ENCODE results near the gene KRT32. TPM values are rescaled to one million over a fixed set of nuclear protein-coding genes. Genes with fewer than 3 reads are reported as not detected.

Gene KRT32
- total and polyA plus RNA-seq, 7 donors, result 0.12 to 0.31 (median 0.15) TPM; not detected in 4

DNA sequence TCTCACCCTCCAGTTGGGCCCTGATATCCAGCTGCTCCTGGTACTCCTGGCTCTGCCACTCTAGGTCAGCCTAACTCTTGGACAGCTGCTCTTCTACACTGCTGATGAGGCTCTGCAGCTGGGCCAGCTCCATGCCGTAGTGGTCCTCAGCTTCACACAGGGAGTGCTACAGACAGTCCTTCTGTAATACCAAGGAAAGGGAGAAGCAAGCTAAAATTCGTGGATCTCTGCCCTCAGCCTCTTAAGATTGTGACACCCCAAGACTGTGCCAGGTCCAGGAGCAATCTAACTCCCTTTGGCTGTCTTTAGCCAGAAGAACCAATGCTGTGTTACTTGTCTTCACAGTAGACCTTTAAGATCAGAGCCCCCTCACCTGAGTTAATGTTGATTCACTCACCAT lies 18.7 kb downstream of the KRT32 start:
- WGBS, 3 donors, result 19 to 33% (median 27%) methylated on average over 2 of the region's 2 CpGs
- peaks cover 0 to 3% (median 2%) of the 10 kb centered on the region in 3 donors for H3K27me3 ChIP-seq (ENCODE audit: insufficient read depth in 3 of 3, low read length in 2 of 3)
- DNase-seq (no peak), ATAC-seq (peak in 1 of 4 donors; percentile 47)
- no peaks in the 10 kb centered on the region for H3K36me3 ChIP-seq (ENCODE audit: insufficient read depth in 1 of 2, low read depth in 1 of 2)
- TF ChIP-seq, protein P1, sequence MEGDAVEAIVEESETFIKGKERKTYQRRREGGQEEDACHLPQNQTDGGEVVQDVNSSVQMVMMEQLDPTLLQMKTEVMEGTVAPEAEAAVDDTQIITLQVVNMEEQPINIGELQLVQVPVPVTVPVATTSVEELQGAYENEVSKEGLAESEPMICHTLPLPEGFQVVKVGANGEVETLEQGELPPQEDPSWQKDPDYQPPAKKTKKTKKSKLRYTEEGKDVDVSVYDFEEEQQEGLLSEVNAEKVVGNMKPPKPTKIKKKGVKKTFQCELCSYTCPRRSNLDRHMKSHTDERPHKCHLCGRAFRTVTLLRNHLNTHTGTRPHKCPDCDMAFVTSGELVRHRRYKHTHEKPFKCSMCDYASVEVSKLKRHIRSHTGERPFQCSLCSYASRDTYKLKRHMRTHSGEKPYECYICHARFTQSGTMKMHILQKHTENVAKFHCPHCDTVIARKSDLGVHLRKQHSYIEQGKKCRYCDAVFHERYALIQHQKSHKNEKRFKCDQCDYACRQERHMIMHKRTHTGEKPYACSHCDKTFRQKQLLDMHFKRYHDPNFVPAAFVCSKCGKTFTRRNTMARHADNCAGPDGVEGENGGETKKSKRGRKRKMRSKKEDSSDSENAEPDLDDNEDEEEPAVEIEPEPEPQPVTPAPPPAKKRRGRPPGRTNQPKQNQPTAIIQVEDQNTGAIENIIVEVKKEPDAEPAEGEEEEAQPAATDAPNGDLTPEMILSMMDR (IDR thresholded peaks at IDR 0.05), result no peak
- intact Hi-C loops (cut with DNase I), result no loop called here
- H3K9me3 ChIP-seq, result no peaks in the 10 kb centered on the region
- H3K4me1 ChIP-seq, result no peaks in the 10 kb centered on the region
- no peak overlapping the region for H3K4me3 ChIP-seq
- no peak overlapping the region for H3K27ac ChIP-seq

DNA sequence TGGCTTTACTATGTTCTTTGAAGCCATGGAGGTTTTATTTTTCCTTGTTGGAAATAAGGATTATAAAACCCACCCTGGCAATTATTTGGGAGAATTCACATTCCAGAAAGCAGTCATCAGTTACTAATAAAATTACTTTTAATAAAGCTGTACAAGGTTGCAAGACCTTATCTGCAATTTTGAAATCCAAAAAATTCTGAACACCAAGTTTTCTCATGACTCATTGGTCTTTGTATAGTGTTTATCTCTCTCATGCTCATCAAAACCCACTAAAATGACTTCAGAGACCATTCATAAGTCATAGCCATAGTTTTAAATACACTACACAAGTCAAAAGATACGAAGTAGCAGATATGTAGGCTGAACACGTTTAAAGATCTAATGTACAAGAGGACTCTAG lies 20.4 kb downstream of the KRT32 start:
- TF ChIP-seq, protein P1 (IDR thresholded peaks at IDR 0.05), result no peak
- intact Hi-C loops (cut with DNase I), result no loop called here
- DNase-seq (no peak), ATAC-seq (no peak)
- no peaks in the 10 kb centered on the region for H3K36me3 ChIP-seq (ENCODE audit: insufficient read depth in 1 of 2, low read depth in 1 of 2)
- H3K27ac ChIP-seq, result no peak overlapping the region
- H3K4me3 ChIP-seq, result no peak overlapping the region
- H3K9me3 ChIP-seq, result no peaks in the 10 kb centered on the region
- peaks cover 0 to 3% (median 2%) of the 10 kb centered on the region in 3 donors for H3K27me3 ChIP-seq (ENCODE audit: insufficient read depth in 3 of 3, low read length in 2 of 3)
- 59 to 86% (median 76%) methylated on average over 2 of the region's 2 CpGs for WGBS, 3 donors
- no peaks in the 10 kb centered on the region for H3K4me1 ChIP-seq

DNA sequence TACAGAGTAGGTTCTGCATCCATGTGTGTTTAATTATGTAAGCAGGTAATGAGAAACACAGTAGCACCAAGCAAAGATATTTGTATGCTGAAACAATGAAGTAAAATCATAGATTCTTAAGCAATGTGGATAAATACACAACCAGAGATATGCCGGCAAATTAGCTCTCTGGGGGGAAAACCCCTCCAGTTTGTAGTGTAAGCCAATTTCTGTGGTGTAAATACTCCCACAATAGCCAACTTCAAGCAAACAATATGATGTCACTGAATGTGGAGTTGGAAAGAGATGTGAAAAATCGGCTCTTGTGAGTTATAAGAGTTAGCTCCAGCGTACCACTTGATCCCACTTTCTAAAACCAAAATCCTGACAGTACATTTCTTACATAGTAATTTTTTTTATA lies 22.5 kb downstream of the KRT32 start:
- 56 to 72% (median 72%) methylated on average over 3 of the region's 3 CpGs for WGBS, 3 donors
- H3K36me3 ChIP-seq (ENCODE audit: insufficient read depth in 1 of 2, low read depth in 1 of 2), result no peaks in the 10 kb centered on the region
- no peak for DNase-seq
- H3K27ac ChIP-seq, result no peak overlapping the region
- H3K27me3 ChIP-seq (ENCODE audit: insufficient read depth in 3 of 3, low read length in 2 of 3), result peaks cover 0 to 3% (median 2%) of the 10 kb centered on the region in 3 donors
- no peak overlapping the region for H3K4me3 ChIP-seq
- H3K4me1 ChIP-seq, result no peaks in the 10 kb centered on the region
- ATAC-seq, result no peak
- no peaks in the 10 kb centered on the region for H3K9me3 ChIP-seq
- TF ChIP-seq, protein P1 (IDR thresholded peaks at IDR 0.05), result no peak
- intact Hi-C loops (cut with DNase I), result no loop called here

DNA sequence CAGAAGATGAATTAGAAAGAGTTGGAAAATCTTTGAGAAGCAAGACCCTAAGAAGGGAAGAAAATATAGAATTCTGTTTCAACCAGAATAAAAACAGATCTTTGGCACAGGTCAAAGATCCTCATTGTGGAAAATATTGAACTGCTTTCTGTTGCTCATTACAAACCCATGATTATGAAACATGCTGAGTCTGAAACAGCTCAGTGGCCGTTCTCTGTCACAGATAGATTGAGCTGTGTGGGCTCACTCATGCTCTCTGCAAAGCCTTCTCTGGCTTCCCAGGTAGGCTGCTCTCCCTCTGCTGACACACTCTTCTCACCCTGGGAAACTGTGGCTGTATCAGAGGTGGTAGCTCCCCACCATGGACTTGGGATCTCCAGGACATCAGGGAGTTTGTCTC lies 23.0 kb downstream of the KRT32 start:
- Histone ChIP-seq H3K4me3 (no peak overlapping the region), H3K4me1 (no peaks in the 10 kb centered on the region), H3K36me3 (ENCODE audit: insufficient read depth in 1 of 2, low read depth in 1 of 2) (no peaks in the 10 kb centered on the region), H3K9me3 (no peaks in the 10 kb centered on the region), H3K27ac (no peak overlapping the region), H3K27me3 (ENCODE audit: insufficient read depth in 3 of 3, low read length in 2 of 3) (peaks cover 0 to 3% (median 2%) of the 10 kb centered on the region in 3 donors)
- intact Hi-C loops (cut with DNase I), result no loop called here
- TF ChIP-seq, protein P1 (IDR thresholded peaks at IDR 0.05), result no peak
- ATAC-seq, result no peak
- DNase-seq, result no peak
- WGBS, 3 donors, result 65 to 75% (median 75%) methylated on average over 1 of the region's 1 CpG

DNA sequence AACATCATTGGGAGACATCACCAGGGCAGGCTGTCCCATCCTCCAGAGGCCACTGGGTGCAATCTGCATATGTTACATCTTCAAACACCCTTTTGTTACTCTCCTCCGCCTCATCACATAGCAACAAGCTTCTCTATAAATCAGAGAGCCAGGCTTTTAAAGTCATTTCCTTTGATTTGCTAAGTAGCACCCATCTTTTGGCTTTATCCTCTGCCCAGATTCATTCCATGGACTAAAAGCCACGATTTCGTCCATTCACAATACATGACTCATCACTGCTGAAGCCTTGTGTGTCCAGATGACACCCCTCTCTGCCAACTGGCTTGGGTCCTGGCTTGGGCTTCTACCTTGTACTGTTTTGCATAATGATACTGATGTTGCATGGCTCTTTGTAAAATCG lies 24.4 kb downstream of the KRT32 start:
- Histone ChIP-seq H3K27ac (no peak overlapping the region), H3K9me3 (no peaks in the 10 kb centered on the region), H3K27me3 (ENCODE audit: insufficient read depth in 3 of 3, low read length in 2 of 3) (peaks cover 0 to 4% (median 3%) of the 10 kb centered on the region in 3 donors), H3K4me1 (no peaks in the 10 kb centered on the region), H3K36me3 (ENCODE audit: insufficient read depth in 1 of 2, low read depth in 1 of 2) (no peaks in the 10 kb centered on the region), H3K4me3 (no peak overlapping the region)
- DNase-seq (no peak), ATAC-seq (no peak)
- TF ChIP-seq, protein P1 (IDR thresholded peaks at IDR 0.05), result no peak
- WGBS, 3 donors, result 57 to 64% (median 62%) methylated on average over 4 of the region's 4 CpGs
- intact Hi-C loops (cut with DNase I), result no loop called here

Data from psoas muscle (tissue), 8 donors.